Colonic mucosa (tissue), 4 donors: ENCODE measurements around the gene BIRC6. TPM values are rescaled to one million over a fixed set of nuclear protein-coding genes. Genes with fewer than 3 reads are reported as not detected.

Experiments used
- DNase-seq: peaks from one replicate; pipeline ENCODE4 v3.0.0-alpha.2; 2020
- H3K27ac ChIP-seq: fragments of 200-600 bp; one replicate; pipeline ENCODE4 v1.8.0; 2021
- H3K27me3 ChIP-seq: fragments of 200-600 bp; one replicate; pipeline ENCODE4 v1.8.0; 2021
- H3K36me3 ChIP-seq: fragments of 200-600 bp; one replicate; pipeline ENCODE4 v1.8.0; 2021
- H3K4me1 ChIP-seq: fragments of 200-600 bp; one replicate; pipeline ENCODE4 v1.8.0; 2021; ENCODE audit warnings: mild to moderate bottlenecking
- H3K4me3 ChIP-seq: fragments of 200-600 bp; one replicate; pipeline ENCODE4 v1.8.0; 2021
- H3K9ac ChIP-seq, 2 donors: one replicate each; pipeline ENCODE4 v1.7.0; 2013; ENCODE audit warnings: control low read depth in 2 of 2, low read depth in 2 of 2, low read length in 2 of 2
- H3K9me3 ChIP-seq: fragments of 200-600 bp; one replicate; pipeline ENCODE4 v1.8.0; 2021
- intact Hi-C: fragments of 100-400 bp; cut with DNase I; formaldehyde crosslinking; loops from one replicate; pipeline ENCODE4 v1.14.1; 2022
- total RNA-seq, 2 donors: library from RNA; stranded (reverse); fragmentation: NEBNext Ultra II Directional in 1 of 2; extraction: Animal tissue kit (Norgen Biotek cat#: 25700) in 1 of 2; gene quantifications; one replicate each; pipeline ENCODE4 v1.2.1, GENCODE V29; 2021
- TF ChIP-seq, protein P1 (sequence below): fragments of 200-600 bp; IDR thresholded peaks from one replicate; pipeline ENCODE4 v1.8.0; 2022; ENCODE audit warnings: antibody characterized with exemption, mild to moderate bottlenecking
- donor health status: healthy.
- donor health status: DM: no; HTN: no; CAD: no.
- donor health status: DM: no; HTN: no; CAD: no.

Gene BIRC6
- total RNA-seq, 2 donors from 2014 or later: 74.6 to 93.1 TPM

DNA sequence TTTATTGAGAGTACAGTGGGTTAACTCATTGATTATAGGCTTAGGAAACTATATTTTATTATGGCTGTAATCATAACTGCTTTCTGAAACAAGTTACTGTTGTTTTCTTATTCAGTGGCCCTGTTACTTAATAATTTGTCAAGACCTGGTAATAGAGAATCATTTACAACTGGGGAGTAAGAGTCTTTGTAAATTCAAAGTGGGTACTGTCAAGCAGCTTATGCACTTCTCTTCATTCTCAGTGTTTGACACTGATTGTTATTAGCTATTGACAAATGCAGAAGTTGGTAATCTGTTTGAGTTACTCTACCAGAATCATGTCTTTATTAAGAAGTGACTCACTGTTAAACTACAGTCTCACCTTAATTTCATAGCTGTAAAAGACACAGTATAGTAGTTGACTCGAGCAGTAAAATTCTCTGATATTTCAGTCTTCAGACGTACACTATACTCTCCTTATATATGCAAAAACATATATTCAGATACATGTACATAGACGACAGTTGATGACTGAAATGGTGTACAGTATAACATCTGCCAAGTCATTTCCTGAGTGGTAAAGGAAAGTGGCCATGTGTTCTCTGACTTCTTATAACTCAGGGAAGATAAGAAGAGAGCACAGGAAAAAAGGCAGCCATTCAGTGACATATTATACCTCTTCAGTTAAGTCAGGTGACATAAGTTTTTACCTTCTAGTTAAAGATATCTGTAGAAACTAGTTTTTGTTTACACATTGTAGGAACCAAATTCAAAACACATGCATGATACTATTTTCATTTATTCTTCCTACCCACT is 235.0 kb downstream of the BIRC6 start:
- H3K4me3 ChIP-seq: no peak overlapping the region
- no peak overlapping the region for H3K27ac ChIP-seq
- DNase-seq: no peak
- H3K9ac ChIP-seq: no peak overlapping the region
- TF ChIP-seq, protein P1, sequence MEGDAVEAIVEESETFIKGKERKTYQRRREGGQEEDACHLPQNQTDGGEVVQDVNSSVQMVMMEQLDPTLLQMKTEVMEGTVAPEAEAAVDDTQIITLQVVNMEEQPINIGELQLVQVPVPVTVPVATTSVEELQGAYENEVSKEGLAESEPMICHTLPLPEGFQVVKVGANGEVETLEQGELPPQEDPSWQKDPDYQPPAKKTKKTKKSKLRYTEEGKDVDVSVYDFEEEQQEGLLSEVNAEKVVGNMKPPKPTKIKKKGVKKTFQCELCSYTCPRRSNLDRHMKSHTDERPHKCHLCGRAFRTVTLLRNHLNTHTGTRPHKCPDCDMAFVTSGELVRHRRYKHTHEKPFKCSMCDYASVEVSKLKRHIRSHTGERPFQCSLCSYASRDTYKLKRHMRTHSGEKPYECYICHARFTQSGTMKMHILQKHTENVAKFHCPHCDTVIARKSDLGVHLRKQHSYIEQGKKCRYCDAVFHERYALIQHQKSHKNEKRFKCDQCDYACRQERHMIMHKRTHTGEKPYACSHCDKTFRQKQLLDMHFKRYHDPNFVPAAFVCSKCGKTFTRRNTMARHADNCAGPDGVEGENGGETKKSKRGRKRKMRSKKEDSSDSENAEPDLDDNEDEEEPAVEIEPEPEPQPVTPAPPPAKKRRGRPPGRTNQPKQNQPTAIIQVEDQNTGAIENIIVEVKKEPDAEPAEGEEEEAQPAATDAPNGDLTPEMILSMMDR: no peak
- no peaks in the 10 kb centered on the region for H3K4me1 ChIP-seq
- H3K36me3 ChIP-seq: no peaks in the 10 kb centered on the region
- intact Hi-C loops: no loop called here
- no peaks in the 10 kb centered on the region for H3K27me3 ChIP-seq
- no peaks in the 10 kb centered on the region for H3K9me3 ChIP-seq

DNA sequence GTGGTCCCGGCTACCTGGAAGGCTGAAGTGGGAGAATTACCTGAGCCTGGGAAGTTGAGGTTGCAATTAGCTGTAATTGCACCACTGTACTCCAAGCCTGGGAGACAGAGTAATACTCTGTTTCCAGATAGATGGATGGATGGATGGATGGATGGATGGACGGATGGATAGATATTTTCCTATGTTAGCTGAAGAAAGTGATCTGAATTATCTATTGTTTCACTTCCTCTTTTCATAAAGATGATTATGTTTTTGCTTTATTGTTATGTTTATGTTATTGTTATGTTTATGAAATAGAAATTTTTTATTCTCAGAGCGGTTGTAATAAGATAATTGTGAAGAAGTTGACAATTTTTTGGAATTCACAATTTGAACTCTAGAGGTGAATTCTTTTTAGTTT is 237.8 kb downstream of the BIRC6 start:
- TF ChIP-seq, protein P1: no peak
- Histone ChIP-seq H3K4me1 (no peaks in the 10 kb centered on the region), H3K4me3 (no peak overlapping the region), H3K36me3 (no peaks in the 10 kb centered on the region), H3K9me3 (no peaks in the 10 kb centered on the region), H3K27ac (no peak overlapping the region), H3K9ac (no peak overlapping the region), H3K27me3 (no peaks in the 10 kb centered on the region)
- intact Hi-C loops: no loop called here
- DNase-seq: no peak

GRCh38 chr2:32611366-32611765 is 254.5 kb downstream of the BIRC6 start:
- TF ChIP-seq, protein P1: no peak
- DNase-seq: no peak
- Histone ChIP-seq H3K36me3 (peaks cover 11% of the 10 kb centered on the region), H3K4me3 (no peak overlapping the region), H3K9me3 (no peaks in the 10 kb centered on the region), H3K4me1 (no peaks in the 10 kb centered on the region), H3K27me3 (no peaks in the 10 kb centered on the region), H3K9ac (no peak overlapping the region), H3K27ac (no peak overlapping the region)
- intact Hi-C loops: no loop called here

DNA sequence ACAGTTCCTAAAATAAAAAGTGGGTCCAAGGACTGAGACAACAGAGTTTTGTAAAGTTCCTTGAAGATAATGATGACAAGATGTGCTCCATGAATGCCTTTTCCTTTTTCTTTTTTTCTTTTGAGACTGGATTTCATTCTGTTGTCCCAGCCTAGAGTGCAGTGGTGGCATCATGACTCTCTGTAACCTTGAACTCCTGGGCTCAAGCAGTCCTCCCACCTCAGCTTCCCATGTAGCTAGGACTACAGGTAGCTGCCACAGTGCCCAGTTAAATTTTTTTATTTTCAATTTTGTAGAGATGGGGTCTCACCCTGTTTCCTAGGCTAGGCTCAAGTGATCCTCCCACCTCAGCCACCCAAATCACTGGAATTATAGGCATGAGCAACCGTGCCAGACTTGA is 254.9 kb downstream of the BIRC6 start:
- intact Hi-C loops: no loop called here
- Histone ChIP-seq H3K27ac (no peak overlapping the region), H3K9me3 (no peaks in the 10 kb centered on the region), H3K4me1 (no peaks in the 10 kb centered on the region), H3K4me3 (no peak overlapping the region), H3K27me3 (no peaks in the 10 kb centered on the region), H3K36me3 (peaks cover 11% of the 10 kb centered on the region), H3K9ac (no peak overlapping the region)
- TF ChIP-seq, protein P1: no peak
- no peak for DNase-seq

DNA sequence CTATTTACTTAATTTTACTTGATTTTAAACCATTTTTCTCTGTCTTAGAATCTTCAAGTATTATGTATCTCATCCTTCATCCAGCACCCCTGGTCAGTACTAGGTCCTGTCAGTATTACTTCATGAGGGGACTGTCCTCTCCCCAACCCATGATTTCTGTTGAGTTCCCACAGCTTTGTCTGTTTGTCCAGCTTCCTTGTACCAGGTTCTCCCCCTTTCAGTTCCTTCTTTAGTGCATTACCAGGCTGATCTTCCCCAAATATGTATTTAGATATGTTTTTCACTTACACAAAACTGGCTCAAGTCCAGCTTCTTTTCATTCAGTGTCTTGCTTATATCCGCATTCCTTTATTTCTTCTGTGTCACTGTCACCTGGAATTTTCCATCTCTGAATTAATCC is 257.3 kb downstream of the BIRC6 start:
- TF ChIP-seq, protein P1: no peak
- Histone ChIP-seq H3K4me1 (no peaks in the 10 kb centered on the region), H3K4me3 (no peak overlapping the region), H3K36me3 (peaks cover 5% of the 10 kb centered on the region), H3K27me3 (no peaks in the 10 kb centered on the region), H3K9ac (no peak overlapping the region), H3K27ac (no peak overlapping the region), H3K9me3 (no peaks in the 10 kb centered on the region)
- intact Hi-C loops: no loop called here
- DNase-seq: no peak
